Liver (tissue), 3 donors: ENCODE results near the gene IL12RB2.

Experiments
- CTCF ChIP-seq: fragments of 150-350 bp; IDR thresholded peaks from 2 replicates; pipeline ENCODE4 v1.5.1; 2017; ENCODE audit warnings: improper control_type of control experiment, low read depth, low read length; ENCODE audit not compliant: missing input control
- SP1 ChIP-seq: IDR thresholded peaks from 2 replicates; pipeline ENCODE4 v1.6.1; 2018; ENCODE audit warnings: antibody characterized with exemption, mild to moderate bottlenecking
- TF ChIP-seq, protein P1 (sequence below): IDR thresholded peaks from 2 replicates; pipeline ENCODE4 v1.6.1; 2016; ENCODE audit warnings: antibody characterized with exemption
- TF ChIP-seq, protein P2 (sequence below): IDR thresholded peaks from 2 replicates; pipeline ENCODE4 v1.6.1; 2016; ENCODE audit warnings: antibody characterized with exemption, mild to moderate bottlenecking
- donor health status: healthy.
- donor health status: healthy.

DNA sequence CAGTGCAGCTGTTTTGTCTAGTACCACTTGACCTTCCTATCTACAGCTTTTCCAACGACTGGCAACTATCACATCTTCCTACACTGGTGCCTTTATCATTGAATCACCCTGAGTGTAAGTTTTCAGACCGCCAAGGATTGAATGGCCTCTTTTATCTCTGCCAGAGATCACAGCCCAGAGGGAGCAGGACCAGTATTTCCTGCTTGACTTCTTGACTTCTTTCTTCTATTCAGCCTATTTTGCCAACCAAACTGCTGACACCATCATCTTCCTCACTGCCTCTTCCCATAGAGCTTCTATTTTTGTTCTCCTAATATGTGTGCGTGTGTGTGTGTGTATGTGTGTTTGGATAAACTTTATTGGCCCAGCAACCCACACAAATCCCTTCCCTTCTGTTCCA is 68.7 kb downstream of the IL12RB2 start:
- no peak for TF ChIP-seq CTCF
- no peak for TF ChIP-seq SP1
- TF ChIP-seq, protein P1, sequence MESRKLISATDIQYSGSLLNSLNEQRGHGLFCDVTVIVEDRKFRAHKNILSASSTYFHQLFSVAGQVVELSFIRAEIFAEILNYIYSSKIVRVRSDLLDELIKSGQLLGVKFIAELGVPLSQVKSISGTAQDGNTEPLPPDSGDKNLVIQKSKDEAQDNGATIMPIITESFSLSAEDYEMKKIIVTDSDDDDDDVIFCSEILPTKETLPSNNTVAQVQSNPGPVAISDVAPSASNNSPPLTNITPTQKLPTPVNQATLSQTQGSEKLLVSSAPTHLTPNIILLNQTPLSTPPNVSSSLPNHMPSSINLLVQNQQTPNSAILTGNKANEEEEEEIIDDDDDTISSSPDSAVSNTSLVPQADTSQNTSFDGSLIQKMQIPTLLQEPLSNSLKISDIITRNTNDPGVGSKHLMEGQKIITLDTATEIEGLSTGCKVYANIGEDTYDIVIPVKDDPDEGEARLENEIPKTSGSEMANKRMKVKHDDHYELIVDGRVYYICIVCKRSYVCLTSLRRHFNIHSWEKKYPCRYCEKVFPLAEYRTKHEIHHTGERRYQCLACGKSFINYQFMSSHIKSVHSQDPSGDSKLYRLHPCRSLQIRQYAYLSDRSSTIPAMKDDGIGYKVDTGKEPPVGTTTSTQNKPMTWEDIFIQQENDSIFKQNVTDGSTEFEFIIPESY: no peak
- TF ChIP-seq, protein P2, sequence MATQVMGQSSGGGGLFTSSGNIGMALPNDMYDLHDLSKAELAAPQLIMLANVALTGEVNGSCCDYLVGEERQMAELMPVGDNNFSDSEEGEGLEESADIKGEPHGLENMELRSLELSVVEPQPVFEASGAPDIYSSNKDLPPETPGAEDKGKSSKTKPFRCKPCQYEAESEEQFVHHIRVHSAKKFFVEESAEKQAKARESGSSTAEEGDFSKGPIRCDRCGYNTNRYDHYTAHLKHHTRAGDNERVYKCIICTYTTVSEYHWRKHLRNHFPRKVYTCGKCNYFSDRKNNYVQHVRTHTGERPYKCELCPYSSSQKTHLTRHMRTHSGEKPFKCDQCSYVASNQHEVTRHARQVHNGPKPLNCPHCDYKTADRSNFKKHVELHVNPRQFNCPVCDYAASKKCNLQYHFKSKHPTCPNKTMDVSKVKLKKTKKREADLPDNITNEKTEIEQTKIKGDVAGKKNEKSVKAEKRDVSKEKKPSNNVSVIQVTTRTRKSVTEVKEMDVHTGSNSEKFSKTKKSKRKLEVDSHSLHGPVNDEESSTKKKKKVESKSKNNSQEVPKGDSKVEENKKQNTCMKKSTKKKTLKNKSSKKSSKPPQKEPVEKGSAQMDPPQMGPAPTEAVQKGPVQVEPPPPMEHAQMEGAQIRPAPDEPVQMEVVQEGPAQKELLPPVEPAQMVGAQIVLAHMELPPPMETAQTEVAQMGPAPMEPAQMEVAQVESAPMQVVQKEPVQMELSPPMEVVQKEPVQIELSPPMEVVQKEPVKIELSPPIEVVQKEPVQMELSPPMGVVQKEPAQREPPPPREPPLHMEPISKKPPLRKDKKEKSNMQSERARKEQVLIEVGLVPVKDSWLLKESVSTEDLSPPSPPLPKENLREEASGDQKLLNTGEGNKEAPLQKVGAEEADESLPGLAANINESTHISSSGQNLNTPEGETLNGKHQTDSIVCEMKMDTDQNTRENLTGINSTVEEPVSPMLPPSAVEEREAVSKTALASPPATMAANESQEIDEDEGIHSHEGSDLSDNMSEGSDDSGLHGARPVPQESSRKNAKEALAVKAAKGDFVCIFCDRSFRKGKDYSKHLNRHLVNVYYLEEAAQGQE: no peak
